AG04449 (cell line): Measurements from ENCODE around the gene TYW3.

ENCODE experiments used
- CTCF ChIA-PET: fragments of 350-600 bp; formaldehyde crosslinking; extraction: SDS; loops from one replicate; lab custom pipeline; 2021; ENCODE audit warnings: antibody characterized with exemption; lab: Yijun Ruan, JAX
- POLR2A ChIA-PET: fragments of 400-600, 350-600 bp; formaldehyde crosslinking; extraction: SDS; loops from one replicate; lab custom pipeline; 2020; ENCODE audit warnings: antibody characterized with exemption, inconsistent platforms; lab: Yijun Ruan, JAX
- DNase-seq: peaks from one replicate; pipeline ENCODE4 v3.0.0-alpha.2; 2010; ENCODE audit warnings: low read depth, low spot score
- H3K4me3 ChIP-seq: 2 replicates; pipeline ENCODE4 v1.5.1; 2011; ENCODE audit warnings: low read depth, mild to moderate bottlenecking, control low read depth, low read length
- CTCF ChIP-seq: IDR thresholded peaks from one replicate; pipeline ENCODE4 v1.5.1; 2011; ENCODE audit warnings: mild to moderate bottlenecking, moderate library complexity, low read length, control low read depth, inconsistent platforms; ENCODE audit not compliant: insufficient read depth; ENCODE audit errors: missing control alignments

The TYW3 gene

GRCh38 chr1:74732960-74733603 lies at the start of gene TYW3, which contains the start of gene CRYZ:
Gene TYW3 (plus strand): TSS chr1:74733152. CDS start chr1:74733245, 93 bp downstream.
Gene CRYZ (minus strand): TSS chr1:74733050. CDS start chr1:74724821, 8,229 bp downstream.
- ChIA-PET CTCF (interaction anchor here (0.6 to 2.6 kb wide), 18 partner anchors 10 to 505 kb away, joined by 3 to 19 read pairs (median 6); no protein-coding TSS in a partner anchor), POLR2A (no interaction called here)
- TF ChIP-seq CTCF: no peak
- H3K4me3 ChIP-seq: peak within 1 kb of the TSS; percentile 100
- DNase-seq: peak; percentile 69

DNA sequence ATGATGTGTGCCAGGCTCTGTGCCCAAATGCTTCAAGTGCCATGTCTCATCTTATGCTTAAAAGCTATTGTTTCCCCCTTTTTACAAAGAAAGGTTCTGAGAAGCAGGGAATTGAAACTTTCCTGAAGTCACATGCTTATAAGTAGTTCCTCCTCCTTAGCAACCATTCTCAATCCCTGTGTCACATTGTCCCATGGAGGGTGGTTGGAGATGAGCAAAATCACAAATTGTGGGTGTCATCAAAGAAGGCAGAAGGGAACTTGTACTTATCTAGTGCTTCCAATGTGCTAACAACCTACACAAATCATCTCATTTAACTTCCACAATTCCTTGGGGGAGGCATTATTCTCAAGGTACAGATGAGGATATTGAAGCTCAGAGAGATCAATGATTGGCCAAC lies 49.3 kb upstream of the TYW3 start:
- ChIA-PET CTCF (no interaction called here), POLR2A (no interaction called here)
- no peak for TF ChIP-seq CTCF
- DNase-seq: no peak
- H3K4me3 ChIP-seq: no peak overlapping the region

DNA sequence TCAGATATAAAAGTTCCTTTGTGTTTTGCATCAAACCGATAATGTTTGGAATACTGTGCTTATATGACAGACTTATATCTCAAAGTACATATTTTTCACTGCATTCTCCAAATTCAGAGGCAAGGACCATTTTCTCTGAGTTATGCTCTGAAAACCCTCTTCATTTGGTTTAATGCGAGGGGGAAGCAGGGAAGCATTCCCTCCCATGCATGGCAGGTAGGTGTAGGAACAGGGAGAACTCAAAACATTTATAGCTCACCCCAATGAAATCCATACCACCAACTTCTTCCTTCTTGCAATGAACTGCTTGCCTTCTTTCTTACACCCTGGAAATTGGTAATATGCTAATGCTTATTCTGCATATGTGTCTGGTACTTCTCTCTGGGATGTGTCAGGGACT lies 48.7 kb upstream of the TYW3 start:
- TF ChIP-seq CTCF: no peak
- DNase-seq: no peak
- no peak overlapping the region for H3K4me3 ChIP-seq
- POLR2A ChIA-PET: no interaction called here
- CTCF ChIA-PET: no interaction called here

- POLR2A ChIA-PET: no interaction called here
- no peak overlapping the region for H3K4me3 ChIP-seq
- TF ChIP-seq CTCF: no peak
- CTCF ChIA-PET: interaction anchor here (0.9 to 1.3 kb wide), 4 partner anchors 9 to 217 kb away, joined by 3 read pairs; no protein-coding TSS in a partner anchor
- DNase-seq: no peak
Measured at GRCh38 chr1:74686928-74687327, 46.0 kb upstream of the TYW3 start.

- H3K4me3 ChIP-seq: no peak overlapping the region
- DNase-seq: no peak
- POLR2A ChIA-PET: no interaction called here
- CTCF ChIA-PET: interaction anchor here (0.7 to 4.2 kb wide), 24 partner anchors 9 to 1015 kb away, joined by 3 to 26 read pairs (median 5); partner anchors contain the start of genes CRYZ, ERICH3 and TYW3
- peak; percentile 71 for TF ChIP-seq CTCF
Measured at GRCh38 chr1:74689621-74690363, 43.2 kb upstream of the TYW3 start.

DNA sequence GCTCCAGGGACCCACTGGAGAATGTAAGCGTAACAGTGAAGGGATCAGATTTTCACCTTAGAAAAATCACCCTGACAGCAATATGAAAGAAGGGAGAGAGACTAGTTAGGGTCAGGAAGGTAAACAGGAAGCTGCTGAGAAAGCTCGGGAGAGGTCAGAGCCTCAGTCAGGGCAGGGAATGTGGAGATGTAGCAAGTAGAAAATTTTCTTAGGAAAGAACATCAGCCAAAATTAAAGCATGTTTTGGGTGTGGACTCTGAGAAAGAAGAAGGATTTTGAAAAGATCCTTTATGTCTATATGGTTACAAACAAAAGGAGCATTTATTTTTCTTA lies 42.6 kb upstream of the TYW3 start:
- no peak for TF ChIP-seq CTCF
- DNase-seq: no peak
- ChIA-PET POLR2A (no interaction called here), CTCF (interaction anchor here (1.0 to 4.2 kb wide), 18 partner anchors 8 to 850 kb away, joined by 3 to 26 read pairs (median 5); partner anchors contain the start of genes CRYZ, ERICH3 and TYW3)
- H3K4me3 ChIP-seq: no peak overlapping the region
